K562 (cell line): ENCODE measurements around the gene CHSY3. TPM values are rescaled to one million over a fixed set of nuclear protein-coding genes. Genes with fewer than 3 reads are reported as not detected.

Source experiments
- ATAC-seq: fragments of 200-7000 bp; cut with Tn5 transposase; 3 replicates; pipeline ENCODE4 v1.9.1; 2020; ENCODE audit warnings: moderate library complexity
- BruUV-seq: library from RNA; stranded (reverse); fragments of 400-500 nt; replicated peaks from 2 replicates; lab custom pipeline; 2021; lab: Mats Ljungman, UMichigan
- CTCF ChIA-PET: fragments of 300-600 bp; formaldehyde crosslinking; extraction: SDS; loops from one replicate; lab custom pipeline; 2021; ENCODE audit warnings: low intra/inter-chr PET ratio; lab: Yijun Ruan, JAX
- POLR2A ChIA-PET: fragments of 300-600, 350-650 bp; sonication (Branson Sonifier 250); formaldehyde crosslinking; extraction: SDS; loops from one replicate; lab custom pipeline; 2021; ENCODE audit warnings: antibody characterized with exemption, inconsistent platforms; lab: Yijun Ruan, JAX
- DNase-seq, 4 experiments: peaks; one replicate each; pipeline versions ENCODE4 v3.0.0 to v3.0.0-alpha.2; 2011 to 2018; ENCODE audit warnings: low spot score in 3 of 4, mixed read lengths in 3 of 4; ENCODE audit errors: extremely low read depth in 1 of 4
- FAIRE-seq: peaks from 2 replicates; lab custom pipeline; 2011; peaks lifted over from hg19 to GRCh38; lab: Jason Lieb, UNC
- H2AFZ ChIP-seq: 2 replicates; pipeline ENCODE4 v1.6.0; 2011; ENCODE audit warnings: low read depth, low read length, control low read depth, inconsistent platforms
- H3K27ac ChIP-seq: fragments of 200-600 bp; 3 replicates; pipeline ENCODE4 v1.8.0; 2011; ENCODE audit warnings: low read depth, mild to moderate bottlenecking, control low read depth, inconsistent platforms, low read length, moderate library complexity, mixed read lengths; ENCODE audit errors: extremely low read depth
- H3K27me3 ChIP-seq, 2 experiments: fragments of 300-600 bp in 1 of 2; 2 replicates in 1 of 2; 3 replicates in 1 of 2; pipeline versions ENCODE4 v1.6.0 to v1.8.0; 2011; ENCODE audit warnings: inconsistent platforms in 2 of 2, low read length in 2 of 2, mild to moderate bottlenecking in 1 of 2, mixed read lengths in 1 of 2, moderate library complexity in 1 of 2; ENCODE audit not compliant: control insufficient read depth in 2 of 2, insufficient read depth in 2 of 2
- H3K36me3 ChIP-seq: fragments of 300-600 bp; 3 replicates; pipeline ENCODE4 v1.8.0; 2011; ENCODE audit warnings: mild to moderate bottlenecking, low read length, inconsistent platforms; ENCODE audit not compliant: control insufficient read depth, insufficient read depth
- H3K4me1 ChIP-seq, 2 experiments: fragments of 200-600 bp in 1 of 2; replicated peaks in 1 of 2; 2 replicates in 1 of 2; 3 replicates in 1 of 2; pipeline versions ENCODE4 v1.5.1 to v1.8.0; 2011; ENCODE audit warnings: inconsistent platforms in 2 of 2, low read length in 2 of 2, mild to moderate bottlenecking in 1 of 2, mixed read lengths in 1 of 2, moderate library complexity in 1 of 2; ENCODE audit not compliant: control insufficient read depth in 2 of 2, insufficient read depth in 2 of 2
- H3K4me2 ChIP-seq: 2 replicates; pipeline ENCODE4 v1.6.1; 2011; ENCODE audit warnings: low read length, control low read depth, inconsistent platforms, mixed read lengths; ENCODE audit not compliant: insufficient read depth
- H3K4me3 ChIP-seq: fragments of 200-600 bp; sonication (generic), shearing (Covaris generic); 2 replicates; pipeline ENCODE4 v1.5.1; 2016; ENCODE audit warnings: control low read depth, inconsistent platforms
- H3K79me2 ChIP-seq: fragments of 200-600 bp; 3 replicates; pipeline ENCODE4 v1.8.0; 2011; ENCODE audit warnings: low read length, inconsistent platforms; ENCODE audit not compliant: control insufficient read depth, insufficient read depth
- H3K9ac ChIP-seq, 2 experiments: 2 replicates each; pipeline versions ENCODE4 v1.6.0 to v1.6.1; 2011; ENCODE audit warnings: low read depth in 2 of 2, low read length in 2 of 2, control low read depth in 1 of 2, inconsistent platforms in 1 of 2, mild to moderate bottlenecking in 1 of 2, mixed read lengths in 1 of 2; ENCODE audit not compliant: insufficient read depth in 1 of 2
- H3K9me1 ChIP-seq: one replicate; pipeline ENCODE4 v1.6.0; 2011; ENCODE audit warnings: inconsistent platforms, mild to moderate bottlenecking, low read length, moderate library complexity; ENCODE audit not compliant: control insufficient read depth, insufficient read depth
- H3K9me3 ChIP-seq: replicated peaks from 2 replicates; pipeline ENCODE4 v1.5.1; 2011; ENCODE audit warnings: low read depth, low read length, inconsistent platforms; ENCODE audit not compliant: control insufficient read depth, insufficient read depth
- H4K20me1 ChIP-seq: replicated peaks from 2 replicates; pipeline ENCODE4 v1.6.1; 2011; ENCODE audit warnings: low read length, inconsistent platforms, mixed read lengths; ENCODE audit not compliant: control insufficient read depth, insufficient read depth
- HNRNPK ChIP-seq: fragments of 200-400 bp; formaldehyde crosslinking; IDR thresholded peaks from one replicate; pipeline ENCODE4 v1.6.1; 2018; ENCODE audit warnings: mild to moderate bottlenecking, low read depth, low read length; ENCODE audit not compliant: poor library complexity, severe bottlenecking
- HSF4 ChIP-seq: fragments of 250-450 bp; sonication (Bioruptor Pico); IDR thresholded peaks from 2 replicates; pipeline ENCODE4 v2.1.2; 2022; ENCODE audit warnings: mild to moderate bottlenecking, moderate library complexity, borderline replicate concordance
- PML ChIP-seq: IDR thresholded peaks from 2 replicates; pipeline ENCODE4 v1.6.1; 2012; ENCODE audit warnings: low read length, inconsistent platforms
- SMARCB1 ChIP-seq: IDR thresholded peaks from 2 replicates; pipeline ENCODE4 v1.6.1; 2011; ENCODE audit warnings: improper control_type of control experiment, low read depth; ENCODE audit not compliant: insufficient read length
- WGBS: fragments of 100-300 bp; shearing (Covaris generic); methylation state at CpG from one replicate; pipeline ENCODE4 v1.1.6; 2016; ENCODE audit warnings: low coverage, mixed read lengths; ENCODE audit not compliant: insufficient coverage; ENCODE audit errors: missing lambda C conversion rate; 5-methylcytosine and 5-hydroxymethylcytosine counted together
- in situ Hi-C: fragments of 300-500 bp; cut with MboI; formaldehyde crosslinking; loops from 4 replicates; pipeline ENCODE4 v1.15.0; 2018; ENCODE audit warnings: inconsistent platforms, mixed read lengths
- intact Hi-C: fragments of 100-400 bp; cut with micrococcal nuclease; formaldehyde crosslinking; loops from 2 replicates; pipeline ENCODE4 v1.14.2; 2022
- polyA plus RNA-seq, 8 experiments: library from polyadenylated mRNA; depleted of rRNA in 4 of 8; stranded (reverse) in 5 of 8; unstranded in 3 of 8; fragments of >200 nt; fragmentation: Nextera tagmentation in 2 of 8; fragmentation: Illumina TruSeq in 1 of 8; extraction: Ambion mirVana in 2 of 8; extraction: Trizol in 1 of 8; gene quantifications; 2 replicates each; pipeline versions ENCODE4 v1.2.1 to v1.2.3, GENCODE V29; 2011 to 2014; ENCODE audit warnings: inconsistent platforms in 1 of 8, missing spikeins in 1 of 8
- total RNA-seq, 7 experiments: library from RNA; depleted of rRNA in 6 of 7; stranded (reverse); fragments of >200 nt in 6 of 7; fragmentation: Illumina TruSeq in 2 of 7; extraction: Trizol in 2 of 7; gene quantifications; 2 replicates each; pipeline versions ENCODE4 v1.2.1 to v1.2.3, GENCODE V29; 2011 to 2021; ENCODE audit warnings: low replicate concordance in 1 of 7
- TF ChIP-seq, protein P1 (sequence below): sonication (generic); formaldehyde crosslinking; IDR thresholded peaks from 2 replicates; pipeline ENCODE4 v1.8.0; 2023; ENCODE audit warnings: missing genetic modification reagents, mild to moderate bottlenecking, borderline replicate concordance
- TF ChIP-seq, protein P2 (sequence below): fragments of 450-650 bp; IDR thresholded peaks from 2 replicates; pipeline ENCODE4 v1.6.1; 2016; ENCODE audit warnings: mild to moderate bottlenecking

Gene CHSY3
- total and polyA plus RNA-seq, 9 of the 15 experiments (the other 6 are each of a cell fraction or from before 2014, with no cell fraction given), result 0.04 TPM; not detected in 8

DNA sequence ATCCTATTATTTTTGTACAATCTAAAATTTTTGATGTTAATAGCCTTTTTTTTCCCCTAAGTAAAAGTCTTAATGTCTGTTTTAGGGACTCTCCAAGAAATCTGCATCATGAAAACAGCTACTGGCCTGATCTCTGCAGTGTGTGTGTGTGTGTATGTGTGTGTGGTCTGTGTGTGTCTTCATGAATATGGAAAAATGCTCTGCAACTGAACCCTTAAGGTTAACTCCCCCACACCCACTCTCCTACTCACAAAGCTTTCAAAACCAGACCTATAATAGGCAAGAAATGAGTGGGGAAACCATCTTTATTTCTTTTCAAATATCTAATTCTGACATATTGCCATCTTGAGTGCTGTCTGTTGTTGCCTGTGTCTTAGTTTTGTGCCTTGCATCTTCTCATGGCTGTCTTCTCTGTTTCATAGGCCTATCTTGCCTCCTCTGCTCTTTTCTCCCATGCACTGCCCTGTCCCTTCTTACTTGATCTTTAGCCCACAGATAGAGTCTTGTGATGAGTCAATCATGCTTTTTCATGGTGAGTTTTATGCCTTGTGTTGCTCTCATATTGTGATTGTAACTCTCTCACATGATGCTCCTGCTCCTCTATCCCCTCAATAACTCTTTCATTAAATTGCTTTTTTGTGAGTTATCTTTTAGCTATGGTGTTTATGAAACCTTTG, 68.3 kb downstream of the CHSY3 start:
- no peak for ATAC-seq
- H3K9ac ChIP-seq, result no peak overlapping the region
- no peak overlapping the region for H3K4me3 ChIP-seq
- no peaks in the 10 kb centered on the region for H4K20me1 ChIP-seq
- no peaks in the 10 kb centered on the region for H3K27me3 ChIP-seq
- TF ChIP-seq SMARCB1 (no peak), PML (no peak)
- no peak overlapping the region for H3K27ac ChIP-seq
- no peaks in the 10 kb centered on the region for H3K79me2 ChIP-seq
- H3K36me3 ChIP-seq, result no peaks in the 10 kb centered on the region
- in situ Hi-C loops, result no loop called here
- no TSS peak for BruUV-seq
- POLR2A ChIA-PET, result no interaction called here
- no peaks in the 10 kb centered on the region for H3K9me1 ChIP-seq
- DNase-seq, result no peak
- H2AFZ ChIP-seq, result no peak overlapping the region
- FAIRE-seq, result no peak
- no peaks in the 10 kb centered on the region; the same call in 1 of the 2 replicates for H3K9me3 ChIP-seq
- no peaks in the 10 kb centered on the region for H3K4me1 ChIP-seq
- H3K4me2 ChIP-seq, result no peak overlapping the region
- intact Hi-C loops, result no loop called here
- CTCF ChIA-PET, result no interaction called here

DNA sequence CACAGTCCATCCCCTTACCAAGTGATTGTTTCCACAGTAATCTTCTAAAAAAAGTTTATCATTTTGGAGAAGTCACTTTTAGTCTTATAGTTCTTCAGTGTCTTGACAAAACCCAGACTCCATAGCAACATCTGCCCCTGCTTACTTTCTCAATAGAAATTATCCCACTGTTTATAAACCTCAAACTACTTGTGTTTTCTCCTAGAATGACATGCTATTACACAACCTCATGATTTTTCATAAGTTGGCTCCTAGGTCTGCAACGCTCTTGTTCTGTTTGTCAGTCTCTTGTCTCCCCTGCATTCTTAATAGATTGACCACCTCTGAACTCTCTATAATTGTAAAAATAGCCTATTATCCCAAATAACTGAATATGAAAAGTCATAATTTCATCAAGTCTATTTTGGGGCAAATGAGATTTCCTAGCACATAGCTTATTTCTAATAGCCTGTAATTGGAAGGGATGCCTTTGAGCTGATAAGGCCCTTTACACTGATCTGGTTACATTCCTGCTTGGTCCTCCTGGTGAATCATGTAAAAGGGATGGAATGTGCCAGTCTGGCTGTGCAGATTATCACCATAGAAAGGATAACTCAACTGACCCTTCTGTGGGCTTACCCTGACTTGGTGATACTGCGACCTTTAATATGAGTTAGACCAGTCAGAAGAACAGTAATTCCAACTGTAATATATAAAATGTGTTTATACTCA, 69.6 kb downstream of the CHSY3 start:
- DNase-seq, result no peak
- Histone ChIP-seq H3K27me3 (no peaks in the 10 kb centered on the region), H2AFZ (no peak overlapping the region), H3K4me3 (no peak overlapping the region), H3K9ac (no peak overlapping the region), H3K9me3 (no peaks in the 10 kb centered on the region; the same call in 1 of the 2 replicates), H3K4me1 (no peaks in the 10 kb centered on the region), H3K4me2 (no peak overlapping the region), H4K20me1 (no peaks in the 10 kb centered on the region), H3K9me1 (no peaks in the 10 kb centered on the region), H3K36me3 (no peaks in the 10 kb centered on the region), H3K27ac (no peak overlapping the region), H3K79me2 (no peaks in the 10 kb centered on the region)
- CTCF ChIA-PET, result no interaction called here
- no TSS peak for BruUV-seq
- POLR2A ChIA-PET, result no interaction called here
- no peak for FAIRE-seq
- no peak for ATAC-seq
- 0% methylated on average over 2 of the region's 2 CpGs for WGBS
- intact Hi-C loops, result no loop called here
- in situ Hi-C loops, result no loop called here
- TF ChIP-seq, protein P1, sequence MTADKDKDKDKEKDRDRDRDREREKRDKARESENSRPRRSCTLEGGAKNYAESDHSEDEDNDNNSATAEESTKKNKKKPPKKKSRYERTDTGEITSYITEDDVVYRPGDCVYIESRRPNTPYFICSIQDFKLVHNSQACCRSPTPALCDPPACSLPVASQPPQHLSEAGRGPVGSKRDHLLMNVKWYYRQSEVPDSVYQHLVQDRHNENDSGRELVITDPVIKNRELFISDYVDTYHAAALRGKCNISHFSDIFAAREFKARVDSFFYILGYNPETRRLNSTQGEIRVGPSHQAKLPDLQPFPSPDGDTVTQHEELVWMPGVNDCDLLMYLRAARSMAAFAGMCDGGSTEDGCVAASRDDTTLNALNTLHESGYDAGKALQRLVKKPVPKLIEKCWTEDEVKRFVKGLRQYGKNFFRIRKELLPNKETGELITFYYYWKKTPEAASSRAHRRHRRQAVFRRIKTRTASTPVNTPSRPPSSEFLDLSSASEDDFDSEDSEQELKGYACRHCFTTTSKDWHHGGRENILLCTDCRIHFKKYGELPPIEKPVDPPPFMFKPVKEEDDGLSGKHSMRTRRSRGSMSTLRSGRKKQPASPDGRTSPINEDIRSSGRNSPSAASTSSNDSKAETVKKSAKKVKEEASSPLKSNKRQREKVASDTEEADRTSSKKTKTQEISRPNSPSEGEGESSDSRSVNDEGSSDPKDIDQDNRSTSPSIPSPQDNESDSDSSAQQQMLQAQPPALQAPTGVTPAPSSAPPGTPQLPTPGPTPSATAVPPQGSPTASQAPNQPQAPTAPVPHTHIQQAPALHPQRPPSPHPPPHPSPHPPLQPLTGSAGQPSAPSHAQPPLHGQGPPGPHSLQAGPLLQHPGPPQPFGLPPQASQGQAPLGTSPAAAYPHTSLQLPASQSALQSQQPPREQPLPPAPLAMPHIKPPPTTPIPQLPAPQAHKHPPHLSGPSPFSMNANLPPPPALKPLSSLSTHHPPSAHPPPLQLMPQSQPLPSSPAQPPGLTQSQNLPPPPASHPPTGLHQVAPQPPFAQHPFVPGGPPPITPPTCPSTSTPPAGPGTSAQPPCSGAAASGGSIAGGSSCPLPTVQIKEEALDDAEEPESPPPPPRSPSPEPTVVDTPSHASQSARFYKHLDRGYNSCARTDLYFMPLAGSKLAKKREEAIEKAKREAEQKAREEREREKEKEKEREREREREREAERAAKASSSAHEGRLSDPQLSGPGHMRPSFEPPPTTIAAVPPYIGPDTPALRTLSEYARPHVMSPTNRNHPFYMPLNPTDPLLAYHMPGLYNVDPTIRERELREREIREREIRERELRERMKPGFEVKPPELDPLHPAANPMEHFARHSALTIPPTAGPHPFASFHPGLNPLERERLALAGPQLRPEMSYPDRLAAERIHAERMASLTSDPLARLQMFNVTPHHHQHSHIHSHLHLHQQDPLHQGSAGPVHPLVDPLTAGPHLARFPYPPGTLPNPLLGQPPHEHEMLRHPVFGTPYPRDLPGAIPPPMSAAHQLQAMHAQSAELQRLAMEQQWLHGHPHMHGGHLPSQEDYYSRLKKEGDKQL (CRISPR knock-in tag), result no peak
- TF ChIP-seq HNRNPK (no peak), HSF4 (CRISPR knock-in tag) (no peak)
- TF ChIP-seq, protein P2, sequence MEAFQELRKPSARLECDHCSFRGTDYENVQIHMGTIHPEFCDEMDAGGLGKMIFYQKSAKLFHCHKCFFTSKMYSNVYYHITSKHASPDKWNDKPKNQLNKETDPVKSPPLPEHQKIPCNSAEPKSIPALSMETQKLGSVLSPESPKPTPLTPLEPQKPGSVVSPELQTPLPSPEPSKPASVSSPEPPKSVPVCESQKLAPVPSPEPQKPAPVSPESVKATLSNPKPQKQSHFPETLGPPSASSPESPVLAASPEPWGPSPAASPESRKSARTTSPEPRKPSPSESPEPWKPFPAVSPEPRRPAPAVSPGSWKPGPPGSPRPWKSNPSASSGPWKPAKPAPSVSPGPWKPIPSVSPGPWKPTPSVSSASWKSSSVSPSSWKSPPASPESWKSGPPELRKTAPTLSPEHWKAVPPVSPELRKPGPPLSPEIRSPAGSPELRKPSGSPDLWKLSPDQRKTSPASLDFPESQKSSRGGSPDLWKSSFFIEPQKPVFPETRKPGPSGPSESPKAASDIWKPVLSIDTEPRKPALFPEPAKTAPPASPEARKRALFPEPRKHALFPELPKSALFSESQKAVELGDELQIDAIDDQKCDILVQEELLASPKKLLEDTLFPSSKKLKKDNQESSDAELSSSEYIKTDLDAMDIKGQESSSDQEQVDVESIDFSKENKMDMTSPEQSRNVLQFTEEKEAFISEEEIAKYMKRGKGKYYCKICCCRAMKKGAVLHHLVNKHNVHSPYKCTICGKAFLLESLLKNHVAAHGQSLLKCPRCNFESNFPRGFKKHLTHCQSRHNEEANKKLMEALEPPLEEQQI, result no peak
